Measurements from ENCODE around the gene ADARB1.

GRCh38 chr21:45037986-45038385, 36.4 kb upstream of the ADARB1 start:
- no peak for TF ChIP-seq CTCF (conservative IDR thresholded peaks at IDR 0.05; ENCODE audit: low read depth, low read length)
- no peak for TF ChIP-seq EZH2 (IDR thresholded peaks at IDR 0.05; ENCODE audit: borderline replicate concordance, low read depth, low read length, poor library complexity, severe bottlenecking)
